HEK293 (cell line): Measurements from ENCODE around the gene EPN2.

Experiments used
- CTCF ChIA-PET: fragments of 350-600 bp; formaldehyde crosslinking; extraction: SDS; loops from one replicate; lab custom pipeline; 2021; ENCODE audit warnings: antibody characterized with exemption; lab: Yijun Ruan, JAX
- POLR2A ChIA-PET: fragments of 300-600 bp; formaldehyde crosslinking; extraction: SDS; loops from one replicate; lab custom pipeline; 2020; ENCODE audit warnings: antibody characterized with exemption, inconsistent platforms; lab: Yijun Ruan, JAX
- H3K27ac ChIP-seq: fragments of 200-500 bp; sonication (Bioruptor generic); 2 replicates; pipeline ENCODE4 v1.5.1; 2014; ENCODE audit warnings: low read depth, low read length, control low read depth, inconsistent platforms; ENCODE audit errors: extremely low read depth
- H3K36me3 ChIP-seq, 2 experiments: fragments of 200-500 bp in 1 of 2; sonication (Bioruptor generic) in 1 of 2; 1 replicate in 1 of 2; 2 replicates in 1 of 2; pipeline ENCODE4 v1.5.1; 2014 to 2017; ENCODE audit warnings: inconsistent platforms in 2 of 2, low read length in 2 of 2; ENCODE audit not compliant: control insufficient read depth in 2 of 2, insufficient read depth in 1 of 2
- H3K4me1 ChIP-seq: fragments of 200-500 bp; sonication (Bioruptor generic); 2 replicates; pipeline ENCODE4 v1.5.1; 2014; ENCODE audit warnings: mild to moderate bottlenecking, low read length, inconsistent platforms; ENCODE audit not compliant: control insufficient read depth, insufficient read depth
- H3K4me3 ChIP-seq: 2 replicates; pipeline ENCODE4 v1.5.1; 2011; ENCODE audit warnings: low read depth, mild to moderate bottlenecking, control low read depth, low read length, moderate library complexity
- H3K9me3 ChIP-seq: fragments of 200-500 bp; sonication (Bioruptor generic); 2 replicates; pipeline ENCODE4 v1.5.1; 2014; ENCODE audit warnings: low read depth, low read length, inconsistent platforms; ENCODE audit not compliant: control insufficient read depth, insufficient read depth
- ATF2 ChIP-seq: fragments of 450-650 bp; formaldehyde crosslinking; IDR thresholded peaks from 2 replicates; pipeline ENCODE4 v1.5.1; 2016; ENCODE audit warnings: missing biosample characterization, missing genetic modification characterization, low read depth
- GFI1B ChIP-seq: fragments of 450-650 bp; formaldehyde crosslinking; IDR thresholded peaks from 2 replicates; pipeline ENCODE4 v1.5.1; 2016; ENCODE audit warnings: missing biosample characterization, missing genetic modification characterization
- KLF1 ChIP-seq: fragments of 450-650 bp; formaldehyde crosslinking; IDR thresholded peaks from 2 replicates; pipeline ENCODE4 v1.5.1; 2016; ENCODE audit warnings: missing biosample characterization, missing genetic modification characterization
- KLF10 ChIP-seq: fragments of 450-650 bp; IDR thresholded peaks from 2 replicates; pipeline ENCODE4 v1.5.1; 2018; ENCODE audit warnings: missing biosample characterization, mild to moderate bottlenecking, missing genetic modification characterization
- KLF7 ChIP-seq: fragments of 450-650 bp; formaldehyde crosslinking; IDR thresholded peaks from 2 replicates; pipeline ENCODE4 v1.5.1; 2016; ENCODE audit warnings: missing biosample characterization, missing genetic modification characterization, borderline replicate concordance
- SCRT2 ChIP-seq: fragments of 450-650 bp; formaldehyde crosslinking; IDR thresholded peaks from 2 replicates; pipeline ENCODE4 v1.5.1; 2016; ENCODE audit warnings: missing biosample characterization, missing genetic modification characterization
- TRIM28 ChIP-seq: IDR thresholded peaks from 2 replicates; pipeline ENCODE4 v1.6.1; 2011; ENCODE audit warnings: low read length, control low read depth, borderline replicate concordance
- YY2 ChIP-seq: fragments of 450-650 bp; formaldehyde crosslinking; IDR thresholded peaks from 2 replicates; pipeline ENCODE4 v1.5.1; 2016; ENCODE audit warnings: missing biosample characterization, missing genetic modification characterization
- ZBTB26 ChIP-seq: fragments of 450-650 bp; formaldehyde crosslinking; optimal IDR thresholded peaks from 2 replicates; pipeline ENCODE3; 2016; ENCODE audit warnings: missing biosample characterization, mild to moderate bottlenecking, missing genetic modification characterization
- ZBTB44 ChIP-seq: fragments of 450-650 bp; IDR thresholded peaks from 2 replicates; pipeline ENCODE4 v1.5.1; 2018; ENCODE audit warnings: missing biosample characterization, mild to moderate bottlenecking, missing genetic modification characterization
- ZBTB8A ChIP-seq: fragments of 450-650 bp; formaldehyde crosslinking; IDR thresholded peaks from 2 replicates; pipeline ENCODE4 v1.5.1; 2016; ENCODE audit warnings: missing biosample characterization, missing genetic modification characterization
- ZFP41 ChIP-seq: fragments of 450-650 bp; formaldehyde crosslinking; IDR thresholded peaks from 2 replicates; pipeline ENCODE4 v1.5.1; 2016; ENCODE audit warnings: missing biosample characterization, missing genetic modification characterization, borderline replicate concordance
- ZNF133 ChIP-seq: fragments of 450-650 bp; formaldehyde crosslinking; IDR thresholded peaks from 2 replicates; pipeline ENCODE4 v1.5.1; 2016; ENCODE audit warnings: missing biosample characterization, missing genetic modification characterization
- ZNF157 ChIP-seq: fragments of 450-650 bp; formaldehyde crosslinking; IDR thresholded peaks from 2 replicates; pipeline ENCODE4 v1.5.1; 2016; ENCODE audit warnings: missing biosample characterization, missing genetic modification characterization
- ZNF350 ChIP-seq: fragments of 450-650 bp; formaldehyde crosslinking; IDR thresholded peaks from 2 replicates; pipeline ENCODE4 v1.5.0; 2017; ENCODE audit warnings: missing biosample characterization, mild to moderate bottlenecking, missing genetic modification characterization
- ZNF416 ChIP-seq: fragments of 450-650 bp; formaldehyde crosslinking; IDR thresholded peaks from 2 replicates; pipeline ENCODE4 v1.5.1; 2016; ENCODE audit warnings: missing biosample characterization, missing genetic modification characterization
- ZNF426 ChIP-seq: fragments of 450-650 bp; formaldehyde crosslinking; IDR thresholded peaks from 2 replicates; pipeline ENCODE4 v1.5.1; 2017; ENCODE audit warnings: missing biosample characterization, missing genetic modification characterization, mild to moderate bottlenecking, inconsistent platforms, moderate library complexity
- ZNF670 ChIP-seq: fragments of 450-650 bp; formaldehyde crosslinking; IDR thresholded peaks from 2 replicates; pipeline ENCODE4 v1.5.1; 2016; ENCODE audit warnings: missing biosample characterization, missing genetic modification characterization, low read depth
- ZNF692 ChIP-seq: fragments of 450-650 bp; formaldehyde crosslinking; IDR thresholded peaks from 2 replicates; pipeline ENCODE4 v1.5.1; 2016; ENCODE audit warnings: missing biosample characterization, missing genetic modification characterization
- TF ChIP-seq, protein P1 (sequence below): fragments of 450-650 bp; formaldehyde crosslinking; IDR thresholded peaks from 2 replicates; pipeline ENCODE4 v1.5.0; 2017; ENCODE audit warnings: missing biosample characterization, missing genetic modification characterization, borderline replicate concordance
- TF ChIP-seq, protein P2 (sequence below): fragments of 450-650 bp; formaldehyde crosslinking; IDR thresholded peaks from 2 replicates; pipeline ENCODE4 v1.5.1; 2016; ENCODE audit warnings: missing biosample characterization, missing genetic modification characterization

EPN2 gene

DNA sequence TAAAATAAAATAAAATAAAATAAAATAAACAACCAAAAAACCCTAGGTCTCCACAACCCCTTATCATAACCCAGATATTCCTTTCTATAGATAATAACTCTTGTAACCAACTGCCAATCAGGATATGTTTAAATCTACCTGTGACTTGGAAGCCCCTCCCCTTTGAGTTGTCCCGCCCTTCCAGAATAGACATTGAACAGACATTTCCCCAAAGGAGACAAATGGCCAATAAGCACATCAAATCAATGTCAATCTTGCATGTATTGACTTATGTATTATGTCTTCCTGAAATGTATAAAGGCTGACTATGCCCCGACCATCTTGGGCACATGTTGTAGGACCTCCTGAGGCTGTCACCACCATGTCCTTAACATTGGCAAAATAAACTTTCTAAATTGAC lies 139.6 kb downstream of the EPN2 start (continued):
- peak; percentile 42; the same call in 1 of the 2 replicates for TF ChIP-seq SCRT2 (tag by site-specific recombination)
- TF ChIP-seq GFI1B (tag by site-specific recombination), result no peak
- TF ChIP-seq, all 188 proteins: peak for 3

DNA sequence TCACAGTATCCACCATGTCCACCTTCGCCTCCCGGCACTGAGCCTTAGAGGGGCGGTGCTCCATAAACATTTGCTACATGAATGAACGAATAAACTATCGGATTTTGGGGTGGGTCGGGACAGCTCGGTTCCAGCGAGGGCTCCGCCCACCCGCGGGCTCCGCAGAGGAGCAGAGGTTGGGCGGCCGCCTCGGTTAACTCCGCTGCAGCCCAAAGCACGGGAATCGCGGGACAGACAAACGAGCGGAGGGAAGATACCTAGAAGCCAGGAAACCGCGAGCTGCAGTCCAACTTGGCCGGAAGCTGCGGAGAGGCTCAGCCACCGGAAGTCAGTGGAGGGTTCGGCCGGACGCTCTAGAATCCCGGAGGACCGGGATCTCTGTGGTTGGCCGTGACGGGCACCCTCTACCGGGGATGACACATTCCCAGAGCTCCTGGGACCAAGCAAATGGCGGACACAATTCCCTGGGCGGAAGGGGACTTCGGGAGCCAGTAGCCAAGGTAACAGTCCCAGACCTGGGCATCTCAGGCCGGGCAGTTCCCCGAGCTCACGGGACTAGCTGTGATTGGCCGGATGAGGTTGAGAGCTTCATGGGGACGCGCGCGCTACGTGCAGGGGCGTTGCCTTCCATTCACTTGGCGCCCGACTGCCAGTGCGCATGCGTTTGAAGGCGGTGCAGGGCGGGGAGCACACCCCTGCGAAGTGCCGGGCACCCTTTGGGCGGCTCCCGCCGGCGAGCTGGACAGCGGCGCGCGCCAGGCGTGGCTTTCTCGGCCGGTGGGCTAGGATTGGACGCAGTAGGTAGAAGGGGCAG lies 140.6 kb downstream of the EPN2 start:
- ChIA-PET CTCF (interaction anchor here (0.6 to 3.9 kb wide), 5 partner anchors 12 to 208 kb away, joined by 3 to 33 read pairs (median 7); partner anchors contain the start of gene B9D1), POLR2A (interaction anchor here (0.6 to 2.5 kb wide), 38 partner anchors 9 to 778 kb away, joined by 3 to 57 read pairs (median 4); partner anchors contain the start of genes ALDH3A2, B9D1, MFAP4 and RNF112)
- Histone ChIP-seq H3K9me3 (no peaks in the 10 kb centered on the region), H3K4me3 (peak overlapping the region; percentile 80), H3K27ac (peak overlapping the region; percentile 72), H3K36me3 (peaks cover 18 to 37% of the 10 kb centered on the region in 2 experiments; a peak in 2 of 3 replicates), H3K4me1 (peaks cover 8% of the 10 kb centered on the region)
- TF ChIP-seq YY2 (peak; percentile 60; the same call in 1 of the 2 replicates), ATF2 (tag by site-specific recombination) (no peak), ZNF416 (tag by site-specific recombination) (no peak), ZNF133 (tag by site-specific recombination) (no peak), ZNF157 (tag by site-specific recombination) (no peak), KLF7 (tag by site-specific recombination) (peak; percentile 17; the same call in 1 of the 2 replicates), ZNF692 (no peak; the same call in 1 of the 2 replicates), TRIM28 (peak; percentile 82), ZNF350 (no peak), ZBTB8A (tag by site-specific recombination) (peak; percentile 96), ZBTB44 (tag by site-specific recombination) (0 out of 2 replicates have a peak, but pooled peaks have one; percentile 12), KLF1 (peak; percentile 79), KLF10 (tag by site-specific recombination) (peak; percentile 76), ZFP41 (no peak), ZNF670 (tag by site-specific recombination) (no peak), ZBTB26 (tag by site-specific recombination) (peak; percentile 96), ZNF426 (tag by site-specific recombination) (no peak)
- TF ChIP-seq, protein P1, sequence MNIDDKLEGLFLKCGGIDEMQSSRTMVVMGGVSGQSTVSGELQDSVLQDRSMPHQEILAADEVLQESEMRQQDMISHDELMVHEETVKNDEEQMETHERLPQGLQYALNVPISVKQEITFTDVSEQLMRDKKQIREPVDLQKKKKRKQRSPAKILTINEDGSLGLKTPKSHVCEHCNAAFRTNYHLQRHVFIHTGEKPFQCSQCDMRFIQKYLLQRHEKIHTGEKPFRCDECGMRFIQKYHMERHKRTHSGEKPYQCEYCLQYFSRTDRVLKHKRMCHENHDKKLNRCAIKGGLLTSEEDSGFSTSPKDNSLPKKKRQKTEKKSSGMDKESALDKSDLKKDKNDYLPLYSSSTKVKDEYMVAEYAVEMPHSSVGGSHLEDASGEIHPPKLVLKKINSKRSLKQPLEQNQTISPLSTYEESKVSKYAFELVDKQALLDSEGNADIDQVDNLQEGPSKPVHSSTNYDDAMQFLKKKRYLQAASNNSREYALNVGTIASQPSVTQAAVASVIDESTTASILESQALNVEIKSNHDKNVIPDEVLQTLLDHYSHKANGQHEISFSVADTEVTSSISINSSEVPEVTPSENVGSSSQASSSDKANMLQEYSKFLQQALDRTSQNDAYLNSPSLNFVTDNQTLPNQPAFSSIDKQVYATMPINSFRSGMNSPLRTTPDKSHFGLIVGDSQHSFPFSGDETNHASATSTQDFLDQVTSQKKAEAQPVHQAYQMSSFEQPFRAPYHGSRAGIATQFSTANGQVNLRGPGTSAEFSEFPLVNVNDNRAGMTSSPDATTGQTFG (tag by site-specific recombination), result no peak
- TF ChIP-seq, protein P2, sequence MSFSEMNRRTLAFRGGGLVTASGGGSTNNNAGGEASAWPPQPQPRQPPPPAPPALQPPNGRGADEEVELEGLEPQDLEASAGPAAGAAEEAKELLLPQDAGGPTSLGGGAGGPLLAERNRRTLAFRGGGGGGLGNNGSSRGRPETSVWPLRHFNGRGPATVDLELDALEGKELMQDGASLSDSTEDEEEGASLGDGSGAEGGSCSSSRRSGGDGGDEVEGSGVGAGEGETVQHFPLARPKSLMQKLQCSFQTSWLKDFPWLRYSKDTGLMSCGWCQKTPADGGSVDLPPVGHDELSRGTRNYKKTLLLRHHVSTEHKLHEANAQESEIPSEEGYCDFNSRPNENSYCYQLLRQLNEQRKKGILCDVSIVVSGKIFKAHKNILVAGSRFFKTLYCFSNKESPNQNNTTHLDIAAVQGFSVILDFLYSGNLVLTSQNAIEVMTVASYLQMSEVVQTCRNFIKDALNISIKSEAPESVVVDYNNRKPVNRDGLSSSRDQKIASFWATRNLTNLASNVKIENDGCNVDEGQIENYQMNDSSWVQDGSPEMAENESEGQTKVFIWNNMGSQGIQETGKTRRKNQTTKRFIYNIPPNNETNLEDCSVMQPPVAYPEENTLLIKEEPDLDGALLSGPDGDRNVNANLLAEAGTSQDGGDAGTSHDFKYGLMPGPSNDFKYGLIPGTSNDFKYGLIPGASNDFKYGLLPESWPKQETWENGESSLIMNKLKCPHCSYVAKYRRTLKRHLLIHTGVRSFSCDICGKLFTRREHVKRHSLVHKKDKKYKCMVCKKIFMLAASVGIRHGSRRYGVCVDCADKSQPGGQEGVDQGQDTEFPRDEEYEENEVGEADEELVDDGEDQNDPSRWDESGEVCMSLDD (tag by site-specific recombination), result peak; percentile 98
